ENCODE results near the gene CDC14A. TPM values are rescaled to one million over a fixed set of nuclear protein-coding genes. Genes with fewer than 3 reads are reported as not detected.

Gene CDC14A
- polyA plus RNA-seq, 1 donor from 2014 or later, result 2.7 TPM

GRCh38 chr1:100305954-100306353, 46.4 kb upstream of the CDC14A start:
- no peaks in the 10 kb centered on the region for H3K79me2 ChIP-seq (replicated peaks; ENCODE audit: insufficient read depth, low read length)
- H3F3A ChIP-seq (ENCODE audit: insufficient read depth, low read length, poor library complexity, severe bottlenecking), result no peaks in the 10 kb centered on the region
- no peak overlapping the region for H2AFZ ChIP-seq (ENCODE audit: low read depth, low read length)
- no peak overlapping the region for H3K4me3 ChIP-seq (ENCODE audit: low read length)
- TF ChIP-seq CTCF (IDR thresholded peaks at IDR 0.05; ENCODE audit: poor library complexity, severe bottlenecking), result no peak
- no peak for TF ChIP-seq RAD21 (conservative IDR thresholded peaks at IDR 0.05)
- TF ChIP-seq SMC3 (conservative IDR thresholded peaks at IDR 0.05; ENCODE audit: poor library complexity), result no peak
- no peak for TF ChIP-seq EZH2 (IDR thresholded peaks at IDR 0.05; ENCODE audit: borderline replicate concordance, insufficient read depth, low read length, poor library complexity, severe bottlenecking)
- TF ChIP-seq MXI1 (conservative IDR thresholded peaks at IDR 0.05; ENCODE audit: poor library complexity, severe bottlenecking), result no peak
- TF ChIP-seq EP300 (conservative IDR thresholded peaks at IDR 0.05; ENCODE audit: poor library complexity, severe bottlenecking), result no peak
- no peak for TF ChIP-seq REST (IDR thresholded peaks at IDR 0.05; ENCODE audit: borderline replicate concordance)
- no peak for TF ChIP-seq POLR2AphosphoS5 (IDR thresholded peaks at IDR 0.05)
- H3K27ac ChIP-seq (ENCODE audit: low read length), result no peak overlapping the region
- H3K9me3 ChIP-seq (ENCODE audit: low read length), result no peaks in the 10 kb centered on the region
- no peaks in the 10 kb centered on the region for H3K9me2 ChIP-seq (ENCODE audit: insufficient read depth, low read length)
- H3K9ac ChIP-seq (ENCODE audit: low read length), result no peak overlapping the region
- H3K36me3 ChIP-seq (ENCODE audit: insufficient read depth, low read length), result no peaks in the 10 kb centered on the region
- H3K27me3 ChIP-seq (ENCODE audit: insufficient read depth, low read depth, low read length), result no peaks in the 10 kb centered on the region
- no peaks in the 10 kb centered on the region for H4K20me1 ChIP-seq (ENCODE audit: insufficient read depth)
- no peak overlapping the region for H3K4me2 ChIP-seq (ENCODE audit: low read length)

- Histone ChIP-seq H3K27ac (ENCODE audit: low read length) (no peak overlapping the region), H3F3A (ENCODE audit: insufficient read depth, low read length, poor library complexity, severe bottlenecking) (no peaks in the 10 kb centered on the region), H3K36me3 (ENCODE audit: insufficient read depth, low read length) (no peaks in the 10 kb centered on the region), H3K4me3 (ENCODE audit: low read length) (no peak overlapping the region), H3K4me2 (ENCODE audit: low read length) (no peak overlapping the region), H3K9me3 (ENCODE audit: low read length) (no peaks in the 10 kb centered on the region), H3K27me3 (ENCODE audit: insufficient read depth, low read depth, low read length) (no peaks in the 10 kb centered on the region), H3K9me2 (ENCODE audit: insufficient read depth, low read length) (no peaks in the 10 kb centered on the region), H3K79me2 (replicated peaks; ENCODE audit: insufficient read depth, low read length) (no peaks in the 10 kb centered on the region), H4K20me1 (ENCODE audit: insufficient read depth) (no peaks in the 10 kb centered on the region), H2AFZ (ENCODE audit: low read depth, low read length) (no peak overlapping the region), H3K9ac (ENCODE audit: low read length) (no peak overlapping the region)
- TF ChIP-seq SMC3 (conservative IDR thresholded peaks at IDR 0.05; ENCODE audit: poor library complexity) (no peak), EP300 (conservative IDR thresholded peaks at IDR 0.05; ENCODE audit: poor library complexity, severe bottlenecking) (no peak), TAF1 (IDR thresholded peaks at IDR 0.05; ENCODE audit: low read depth) (no peak), RAD21 (conservative IDR thresholded peaks at IDR 0.05) (no peak), POLR2AphosphoS5 (IDR thresholded peaks at IDR 0.05) (no peak), EZH2 (IDR thresholded peaks at IDR 0.05; ENCODE audit: borderline replicate concordance, insufficient read depth, low read length, poor library complexity, severe bottlenecking) (no peak), MXI1 (conservative IDR thresholded peaks at IDR 0.05; ENCODE audit: poor library complexity, severe bottlenecking) (no peak), CTCF (IDR thresholded peaks at IDR 0.05; ENCODE audit: poor library complexity, severe bottlenecking) (no peak), REST (IDR thresholded peaks at IDR 0.05; ENCODE audit: borderline replicate concordance) (no peak)
These were observed 45.5 kb upstream of the CDC14A start for GRCh38 chr1:100306735-100307313.
